Fibroblast of the aortic adventitia (primary cell): ENCODE results near the gene ABLIM2. TPM values are rescaled to one million over a fixed set of nuclear protein-coding genes. Genes with fewer than 3 reads are reported as not detected.
"Not testable (repeated sequence)": the region's sequence is repeated elsewhere in the genome, so short reads cannot be mapped to it uniquely, and the experiment has no call there.

Source experiments
- DNase-seq: peaks from one replicate; pipeline ENCODE4 v3.0.0-alpha.2; 2010; ENCODE audit warnings: low read depth
- H3K4me3 ChIP-seq: 2 replicates; pipeline ENCODE4 v1.5.1; 2011; ENCODE audit warnings: low read depth, mild to moderate bottlenecking, control low read depth, low read length, moderate library complexity
- total RNA-seq: library from RNA; depleted of rRNA; stranded (reverse); fragments of >200 nt; gene quantifications from 2 replicates; pipeline ENCODE4 v1.2.3, GENCODE V29; 2012; ENCODE audit warnings: low replicate concordance
- TF ChIP-seq, protein P1 (sequence below): IDR thresholded peaks from 2 replicates; pipeline ENCODE4 v1.5.1; 2011; ENCODE audit warnings: mild to moderate bottlenecking, low read length, control low read depth, inconsistent platforms; ENCODE audit not compliant: insufficient read depth

ABLIM2 gene
- total RNA-seq, 1 donor: under 0.01 TPM

GRCh38 chr4:8141935-8142334 is 16.7 kb downstream of the ABLIM2 start:
- no peak for DNase-seq
- no peak overlapping the region for H3K4me3 ChIP-seq
- TF ChIP-seq, protein P1, sequence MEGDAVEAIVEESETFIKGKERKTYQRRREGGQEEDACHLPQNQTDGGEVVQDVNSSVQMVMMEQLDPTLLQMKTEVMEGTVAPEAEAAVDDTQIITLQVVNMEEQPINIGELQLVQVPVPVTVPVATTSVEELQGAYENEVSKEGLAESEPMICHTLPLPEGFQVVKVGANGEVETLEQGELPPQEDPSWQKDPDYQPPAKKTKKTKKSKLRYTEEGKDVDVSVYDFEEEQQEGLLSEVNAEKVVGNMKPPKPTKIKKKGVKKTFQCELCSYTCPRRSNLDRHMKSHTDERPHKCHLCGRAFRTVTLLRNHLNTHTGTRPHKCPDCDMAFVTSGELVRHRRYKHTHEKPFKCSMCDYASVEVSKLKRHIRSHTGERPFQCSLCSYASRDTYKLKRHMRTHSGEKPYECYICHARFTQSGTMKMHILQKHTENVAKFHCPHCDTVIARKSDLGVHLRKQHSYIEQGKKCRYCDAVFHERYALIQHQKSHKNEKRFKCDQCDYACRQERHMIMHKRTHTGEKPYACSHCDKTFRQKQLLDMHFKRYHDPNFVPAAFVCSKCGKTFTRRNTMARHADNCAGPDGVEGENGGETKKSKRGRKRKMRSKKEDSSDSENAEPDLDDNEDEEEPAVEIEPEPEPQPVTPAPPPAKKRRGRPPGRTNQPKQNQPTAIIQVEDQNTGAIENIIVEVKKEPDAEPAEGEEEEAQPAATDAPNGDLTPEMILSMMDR: no peak

- no peak overlapping the region for H3K4me3 ChIP-seq
- no peak for DNase-seq
- TF ChIP-seq, protein P1: no peak
Observed at GRCh38 chr4:8140915-8141314, 17.7 kb downstream of the ABLIM2 start.

DNA sequence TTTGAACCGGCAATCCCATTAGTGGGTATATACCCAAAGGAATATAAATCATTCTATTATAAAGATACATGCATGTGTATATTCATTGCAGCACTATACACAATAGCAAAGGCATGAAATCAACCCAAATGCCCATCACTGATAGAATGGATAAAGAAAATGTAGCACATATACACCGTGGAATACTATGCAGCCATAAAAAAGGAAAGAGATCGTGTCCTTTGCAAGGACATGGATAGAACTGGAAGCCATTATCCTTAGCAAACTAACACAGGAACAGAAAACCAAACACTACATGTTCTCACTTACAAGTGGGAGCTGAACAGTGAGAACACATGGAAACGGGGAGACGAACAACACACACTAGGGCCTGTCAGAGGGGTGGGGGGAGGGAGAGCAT is 18.9 kb downstream of the ABLIM2 start:
- not testable (repeated sequence) for H3K4me3 ChIP-seq, DNase-seq

- no peak for DNase-seq
- no peak overlapping the region for H3K4me3 ChIP-seq
- TF ChIP-seq, protein P1: no peak
Observed at GRCh38 chr4:8136972-8137710, 21.5 kb downstream of the ABLIM2 start.

DNA sequence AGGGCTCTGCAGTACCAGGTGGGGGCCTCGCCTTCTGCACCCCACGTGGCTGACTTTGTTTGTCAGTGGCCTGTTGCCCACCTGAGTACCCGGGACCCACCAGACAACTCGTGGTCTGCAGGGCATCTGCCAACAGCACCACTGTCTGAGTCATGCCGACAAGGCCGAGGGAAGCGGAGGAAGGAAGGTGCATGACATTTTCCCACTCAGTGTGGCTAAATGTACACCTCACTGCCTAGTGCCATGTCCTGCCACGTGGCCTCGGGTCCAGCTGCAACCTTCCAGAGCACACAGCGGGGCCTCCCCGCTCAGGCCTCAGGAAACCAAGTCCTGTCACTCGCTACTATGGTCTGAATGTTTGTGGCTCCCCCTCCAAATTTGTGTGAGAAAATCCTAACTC is 22.1 kb downstream of the ABLIM2 start:
- TF ChIP-seq, protein P1: no peak
- DNase-seq: no peak
- no peak overlapping the region for H3K4me3 ChIP-seq

GRCh38 chr4:8135666-8136065 is 22.9 kb downstream of the ABLIM2 start:
- H3K4me3 ChIP-seq: no peak overlapping the region
- no peak for DNase-seq
- TF ChIP-seq, protein P1: no peak

DNA sequence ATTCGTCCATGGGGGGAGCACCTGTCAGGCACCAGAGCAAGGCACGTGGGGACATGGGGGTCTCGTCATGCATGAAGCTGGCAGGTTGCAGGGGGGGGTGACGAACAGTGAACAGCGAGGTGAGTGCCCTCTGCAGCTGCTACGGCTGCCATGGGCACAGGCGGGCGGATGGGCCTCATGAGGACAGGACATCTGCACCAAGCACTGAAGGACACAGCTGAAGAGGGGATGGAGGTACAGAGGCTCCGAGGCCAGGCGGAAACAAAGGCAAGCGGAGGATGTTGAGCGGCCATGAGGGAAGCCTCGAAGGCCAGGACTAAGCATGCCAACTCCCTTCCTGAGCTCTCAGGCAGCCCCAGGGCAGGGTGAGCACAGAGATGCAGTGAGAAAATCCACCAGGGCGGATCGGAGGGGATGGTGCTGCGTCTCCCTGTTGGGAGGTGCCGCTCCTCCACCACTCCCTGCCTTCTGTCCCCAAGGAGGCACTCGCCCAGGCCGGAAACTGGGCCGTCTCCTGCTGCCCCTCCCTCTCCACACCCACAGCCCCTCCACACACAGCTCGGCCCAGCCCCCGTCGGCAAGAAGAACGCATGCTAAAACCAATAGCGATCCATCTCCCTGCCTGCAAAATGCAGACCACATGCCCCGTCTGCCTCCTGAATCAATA is 24.6 kb downstream of the ABLIM2 start:
- DNase-seq: no peak
- TF ChIP-seq, protein P1: no peak
- no peak overlapping the region for H3K4me3 ChIP-seq
